ENCODE results near the gene SMARCA5.
"Not testable (repeated sequence)": the region's sequence is repeated elsewhere in the genome, so short reads cannot be mapped to it uniquely, and the experiment has no call there.

SMARCA5 gene

GRCh38 chr4:143513314-143514168 lies at the start of gene SMARCA5:
Gene SMARCA5 (plus strand): TSS chr4:143513702. CDS start chr4:143513925, 223 bp downstream.
- DNase-seq (ENCODE audit: insufficient read length, low spot score) = peak; percentile 70
- FAIRE-seq = peak; percentile 99

- FAIRE-seq = peak; percentile 40
- peak; percentile 1 for DNase-seq (ENCODE audit: insufficient read length, low spot score)
These were observed 40.0 kb upstream of the SMARCA5 start for GRCh38 chr4:143473334-143474126.

- DNase-seq (ENCODE audit: insufficient read length, low spot score) (no peak), FAIRE-seq (no peak)
These were observed 36.0 kb upstream of the SMARCA5 start for GRCh38 chr4:143477487-143477886.

- no peak for DNase-seq (ENCODE audit: insufficient read length, low spot score)
- FAIRE-seq = no peak
These were observed 32.1 kb upstream of the SMARCA5 start for GRCh38 chr4:143481361-143481760.

- peak; percentile 80 for FAIRE-seq
- DNase-seq (ENCODE audit: insufficient read length, low spot score) = peak; percentile 1
These were observed 30.7 kb upstream of the SMARCA5 start for GRCh38 chr4:143482840-143483239.

- DNase-seq (ENCODE audit: insufficient read length, low spot score) (no peak), FAIRE-seq (no peak)
These were observed 27.2 kb upstream of the SMARCA5 start for GRCh38 chr4:143486314-143486713.

GRCh38 chr4:143488687-143489086 lies 24.8 kb upstream of the SMARCA5 start:
- no peak for FAIRE-seq

GRCh38 chr4:143489106-143489505 lies 24.4 kb upstream of the SMARCA5 start:
- DNase-seq (ENCODE audit: insufficient read length, low spot score) (no peak), FAIRE-seq (no peak)

More at GRCh38 chr4:143488687-143489086, 24.8 kb upstream of the SMARCA5 start:
- DNase-seq (ENCODE audit: insufficient read length, low spot score) = no peak

GRCh38 chr4:143498021-143498420 lies 15.5 kb upstream of the SMARCA5 start:
- FAIRE-seq (no peak), DNase-seq (ENCODE audit: insufficient read length, low spot score) (no peak)

GRCh38 chr4:143502231-143502630 lies 11.3 kb upstream of the SMARCA5 start:
- DNase-seq (ENCODE audit: insufficient read length, low spot score) = no peak
- no peak for FAIRE-seq

- DNase-seq (ENCODE audit: insufficient read length, low spot score) = no peak
- no peak for FAIRE-seq
These were observed 7.5 kb upstream of the SMARCA5 start for GRCh38 chr4:143506031-143506430.

- DNase-seq (ENCODE audit: insufficient read length, low spot score) = no peak
These were observed 1.6 kb upstream of the SMARCA5 start for GRCh38 chr4:143511906-143512305.

GRCh38 chr4:143512978-143513313 lies 556 bp upstream of the SMARCA5 start:
- no peak for FAIRE-seq
- no peak for DNase-seq (ENCODE audit: insufficient read length, low spot score)

More at GRCh38 chr4:143511906-143512305, 1.6 kb upstream of the SMARCA5 start:
- FAIRE-seq = no peak

GRCh38 chr4:143514169-143514495 lies 630 bp downstream of the SMARCA5 start:
- FAIRE-seq (no peak), DNase-seq (ENCODE audit: insufficient read length, low spot score) (no peak)

GRCh38 chr4:143514497-143514896 lies 995 bp downstream of the SMARCA5 start:
- no peak for DNase-seq (ENCODE audit: insufficient read length, low spot score)
- no peak for FAIRE-seq

GRCh38 chr4:143514901-143515300 lies 1.4 kb downstream of the SMARCA5 start:
- DNase-seq (ENCODE audit: insufficient read length, low spot score) = no peak
- no peak for FAIRE-seq

GRCh38 chr4:143515905-143516304 lies 2.4 kb downstream of the SMARCA5 start:
- DNase-seq (ENCODE audit: insufficient read length, low spot score) (no peak), FAIRE-seq (peak; percentile 84)

- no peak for DNase-seq (ENCODE audit: insufficient read length, low spot score)
- FAIRE-seq = no peak
These were observed 4.3 kb downstream of the SMARCA5 start for GRCh38 chr4:143517764-143518163.

- DNase-seq (ENCODE audit: insufficient read length, low spot score) = no peak
- FAIRE-seq = no peak
These were observed 10.7 kb downstream of the SMARCA5 start for GRCh38 chr4:143524211-143524610.

- not testable (repeated sequence) for FAIRE-seq; DNase-seq (ENCODE audit: insufficient read length, low spot score)
These were observed 14.5 kb downstream of the SMARCA5 start for GRCh38 chr4:143528046-143528445.

- DNase-seq (ENCODE audit: insufficient read length, low spot score) = no peak
- FAIRE-seq = peak; percentile 70
These were observed 17.9 kb downstream of the SMARCA5 start for GRCh38 chr4:143531380-143531779.

Measured in GM19239 (cell line).